Medulla oblongata (tissue), 1 donor: ENCODE results near the gene TMEM132D.

ENCODE experiments used
- DNase-seq: peaks from one replicate; pipeline ENCODE4 v3.0.0-alpha.2; 2015; ENCODE audit errors: extremely low spot score

Gene TMEM132D

GRCh38 chr12:129102233-129102632, 801.6 kb downstream of the TMEM132D start:
- DNase-seq: no peak

DNA sequence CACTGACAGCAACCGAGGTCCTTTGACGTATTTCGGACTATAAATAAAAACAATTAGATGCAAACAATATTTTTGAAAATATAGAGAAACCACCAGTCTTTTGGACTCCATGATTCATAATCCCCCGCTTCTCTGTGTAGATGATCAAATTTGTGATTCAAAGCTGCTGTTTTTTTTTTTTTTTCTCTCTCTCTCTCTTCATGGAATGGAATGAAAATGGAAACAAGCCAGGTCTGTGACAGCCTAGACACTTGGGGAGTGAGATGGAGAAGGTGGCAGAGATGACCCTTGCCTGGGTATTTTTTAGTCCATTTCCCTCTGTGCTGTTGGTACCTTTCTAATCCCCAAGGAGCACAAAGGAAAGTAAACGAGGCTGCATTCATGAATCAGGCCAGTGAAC, 802.0 kb downstream of the TMEM132D start:
- no peak for DNase-seq

DNA sequence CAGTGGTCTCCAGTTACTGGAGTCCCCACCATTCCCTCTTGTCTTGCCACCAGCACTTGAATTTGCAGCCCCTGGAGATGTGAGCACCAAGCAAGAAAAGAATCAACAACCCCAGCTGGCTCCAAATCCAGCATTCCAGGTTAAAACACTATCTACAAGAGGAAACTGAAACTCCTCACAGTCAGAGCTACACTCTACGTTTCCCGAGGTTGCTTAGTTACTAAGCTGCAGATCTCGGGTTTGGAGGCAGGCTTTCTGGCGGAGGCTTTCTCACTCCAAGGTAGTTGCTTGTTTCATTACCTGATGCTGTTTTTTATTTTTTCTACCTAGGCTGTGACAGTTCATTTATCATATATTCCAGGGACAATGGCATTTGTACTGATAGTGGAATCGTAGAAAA, 802.4 kb downstream of the TMEM132D start:
- no peak for DNase-seq

- no peak for DNase-seq
Measured at GRCh38 chr12:129097451-129097850, 806.4 kb downstream of the TMEM132D start.

DNA sequence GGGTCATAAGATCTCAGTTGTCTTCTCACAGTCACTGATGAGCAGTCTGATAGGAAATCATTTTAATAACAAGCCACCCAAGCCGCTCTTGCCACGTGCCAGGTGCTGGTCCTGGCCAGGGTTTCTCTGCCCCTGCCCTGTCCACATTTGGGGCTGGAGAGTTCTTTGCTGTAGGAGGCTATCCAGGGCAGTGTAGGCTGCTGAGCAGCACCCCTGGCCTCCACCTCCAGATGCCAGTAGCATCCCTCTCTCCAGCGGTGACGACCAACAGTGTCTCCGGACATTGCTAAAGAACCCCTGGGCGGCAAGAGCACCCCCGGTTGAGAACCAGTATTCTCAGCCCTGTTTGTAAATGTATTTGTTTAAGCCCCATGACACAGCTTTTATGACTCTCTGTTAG, 806.9 kb downstream of the TMEM132D start:
- no peak for DNase-seq

GRCh38 chr12:129096184-129096583, 807.6 kb downstream of the TMEM132D start:
- no peak for DNase-seq

GRCh38 chr12:129089576-129089975, 814.2 kb downstream of the TMEM132D start:
- DNase-seq: no peak

DNA sequence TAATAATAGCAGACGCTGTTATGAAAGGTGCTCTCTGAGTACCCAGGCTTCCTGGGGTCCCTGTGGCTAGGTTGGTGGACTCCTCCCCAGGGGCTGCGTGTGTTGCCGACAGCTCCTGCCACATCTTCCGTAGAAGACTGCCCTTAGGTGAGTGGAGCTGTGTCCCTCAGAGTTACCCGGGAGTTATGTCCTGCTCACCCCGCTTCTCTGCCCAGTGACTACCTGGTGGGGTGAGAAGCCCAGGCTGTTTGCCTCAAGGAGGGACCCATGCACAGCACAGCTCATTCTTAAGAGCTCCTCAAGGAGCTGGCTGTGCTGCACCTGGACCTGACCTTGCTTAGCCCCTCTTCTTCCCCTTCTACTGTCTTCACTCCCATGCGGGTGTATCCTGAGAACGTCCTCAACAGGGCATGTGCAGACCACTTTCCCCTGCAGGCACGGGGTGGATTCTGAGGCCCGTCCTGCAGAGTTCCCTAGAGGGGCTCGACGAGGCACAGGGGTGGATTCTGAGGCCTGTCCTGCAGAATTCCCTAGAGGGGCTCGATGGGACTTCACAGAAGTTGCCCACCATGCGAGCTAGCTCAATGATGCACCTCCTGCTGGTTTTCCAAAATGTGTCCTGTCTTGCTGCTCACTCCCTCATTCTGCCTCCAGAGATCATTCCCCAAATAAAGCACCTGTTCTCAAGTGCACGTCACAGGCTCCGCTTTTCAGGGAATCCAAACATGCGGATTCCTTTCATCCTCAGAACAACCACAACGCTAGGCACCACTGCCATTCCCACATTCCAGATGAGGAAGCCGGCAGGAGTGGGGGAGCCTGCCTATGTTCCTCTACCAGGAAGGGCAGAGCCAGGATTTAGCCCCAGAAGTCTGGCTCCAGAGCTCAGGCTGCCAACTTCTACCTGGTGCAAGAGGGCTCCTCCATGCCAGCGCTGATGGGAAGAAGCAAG, 818.7 kb downstream of the TMEM132D start:
- no peak for DNase-seq

- no peak for DNase-seq
Measured at GRCh38 chr12:129083121-129083840, 820.5 kb downstream of the TMEM132D start.

DNA sequence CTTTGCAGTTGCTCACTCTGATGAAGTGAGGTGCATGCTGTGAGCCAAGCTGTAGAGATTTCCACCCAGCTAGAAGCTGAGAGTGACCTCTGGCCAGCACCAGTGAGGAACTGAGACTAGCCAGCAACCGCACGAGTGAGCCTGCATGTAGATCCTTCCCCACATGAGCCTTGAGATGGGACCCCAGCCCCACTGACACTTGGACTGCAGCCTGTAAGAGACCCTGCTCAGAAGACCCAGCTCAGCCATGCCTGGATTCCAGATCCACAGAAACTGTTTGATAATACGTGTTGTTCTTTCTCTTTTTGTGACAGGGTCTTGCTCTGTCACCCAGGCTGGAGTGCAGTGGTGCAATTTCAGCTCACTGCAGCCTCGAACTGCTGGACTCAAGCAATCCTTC, 821.4 kb downstream of the TMEM132D start:
- DNase-seq: no peak

DNA sequence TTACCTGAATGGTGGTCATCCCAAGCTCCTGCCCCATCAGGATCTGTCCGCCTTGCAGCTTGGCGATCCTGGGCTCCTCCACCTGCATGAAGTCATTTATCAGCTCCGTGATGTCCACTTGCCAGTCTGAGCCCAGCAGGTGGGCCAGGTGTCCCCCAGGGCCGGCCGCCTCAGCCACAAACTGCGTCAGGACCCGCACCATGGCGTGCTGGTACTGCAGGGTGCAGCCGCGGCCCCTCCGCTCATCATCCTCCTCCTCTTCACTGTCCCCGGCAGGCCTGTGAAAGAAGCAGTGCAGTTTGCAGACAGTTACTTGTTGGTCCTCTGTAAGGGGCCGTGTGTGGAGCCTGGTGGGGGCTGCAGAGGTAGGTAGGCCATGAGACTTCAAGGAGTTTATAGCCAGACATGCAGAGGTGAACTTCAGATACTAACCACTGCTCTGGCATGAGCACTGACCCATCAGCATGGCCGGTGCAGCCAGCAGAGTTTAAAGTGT, 822.0 kb downstream of the TMEM132D start:
- no peak for DNase-seq

GRCh38 chr12:129080821-129081220, 823.0 kb downstream of the TMEM132D start:
- DNase-seq: no peak

GRCh38 chr12:129080391-129080790, 823.4 kb downstream of the TMEM132D start:
- DNase-seq: no peak

GRCh38 chr12:129079719-129080118, 824.1 kb downstream of the TMEM132D start:
- no peak for DNase-seq

- DNase-seq: no peak
Measured at GRCh38 chr12:129076441-129077320, 827.1 kb downstream of the TMEM132D start.

GRCh38 chr12:129075460-129076208, 828.2 kb downstream of the TMEM132D start:
- no peak for DNase-seq

GRCh38 chr12:129074379-129074778, 829.4 kb downstream of the TMEM132D start:
- DNase-seq: no peak

GRCh38 chr12:129073157-129073915, 830.5 kb downstream of the TMEM132D start:
- DNase-seq: no peak

GRCh38 chr12:129071362-129071761, 832.5 kb downstream of the TMEM132D start:
- no peak for DNase-seq

DNA sequence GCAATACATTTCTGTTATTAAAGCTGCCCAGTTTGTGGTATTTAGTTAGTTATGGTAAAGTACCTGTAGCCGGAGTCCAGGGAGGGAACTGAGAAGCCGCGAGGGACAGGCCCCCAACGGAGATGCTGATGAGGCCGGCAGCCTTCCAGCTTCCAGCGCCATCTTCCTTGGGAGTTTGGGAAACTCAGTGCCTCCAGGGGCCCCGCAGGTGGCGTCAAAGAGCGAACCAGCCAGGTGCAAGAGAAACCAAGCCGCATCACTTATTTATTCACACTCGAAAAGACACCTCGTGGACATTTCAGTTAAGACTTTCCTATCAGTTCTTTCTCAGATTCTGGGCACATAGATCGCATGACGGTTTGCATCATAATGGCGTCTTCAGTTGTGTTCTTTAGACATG, 833.9 kb downstream of the TMEM132D start:
- DNase-seq: no peak
